CD14-positive monocyte (primary cell): ENCODE results near the gene GPR17. TPM values are rescaled to one million over a fixed set of nuclear protein-coding genes. Genes with fewer than 3 reads are reported as not detected.

Source experiments
- DNase-seq, 3 donors: peaks; one replicate each; pipeline ENCODE4 v3.0.0-alpha.2; 2011 to 2022
- H2AFZ ChIP-seq: 2 replicates; pipeline ENCODE4 v1.6.0; 2012; ENCODE audit warnings: mild to moderate bottlenecking, low read depth, low read length, inconsistent platforms; ENCODE audit not compliant: insufficient read depth, poor library complexity, severe bottlenecking
- H3K27ac ChIP-seq, 2 donors: 1 replicate in 1 of 2; 2 replicates in 1 of 2; pipeline ENCODE4 v1.5.1; 2012 to 2013; ENCODE audit warnings: low read length in 2 of 2, control low read depth in 1 of 2, inconsistent platforms in 1 of 2, low read depth in 1 of 2, mild to moderate bottlenecking in 1 of 2
- H3K27me3 ChIP-seq, 2 donors: one replicate each; pipeline versions ENCODE4 v1.6.0 to v1.6.1; 2011 to 2013; ENCODE audit warnings: low read length in 2 of 2; ENCODE audit not compliant: control insufficient read depth in 2 of 2, insufficient read depth in 2 of 2
- H3K36me3 ChIP-seq, 2 donors: replicated peaks in 1 of 2; 1 replicate in 1 of 2; 2 replicates in 1 of 2; pipeline versions ENCODE4 v1.5.1 to v1.6.1; 2012 to 2013; ENCODE audit warnings: low read length in 2 of 2, control low read depth in 1 of 2, inconsistent platforms in 1 of 2, mild to moderate bottlenecking in 1 of 2; ENCODE audit not compliant: insufficient read depth in 2 of 2, control insufficient read depth in 1 of 2
- H3K4me1 ChIP-seq, 2 donors: 1 replicate in 1 of 2; 2 replicates in 1 of 2; pipeline versions ENCODE4 v1.5.1 to v1.6.1; 2012 to 2013; ENCODE audit warnings: low read length in 2 of 2, control low read depth in 1 of 2, inconsistent platforms in 1 of 2, mild to moderate bottlenecking in 1 of 2, moderate library complexity in 1 of 2; ENCODE audit not compliant: insufficient read depth in 2 of 2, control insufficient read depth in 1 of 2
- H3K4me2 ChIP-seq: replicated peaks from 2 replicates; pipeline ENCODE3; 2012; ENCODE audit warnings: low read length, moderate library complexity, mild to moderate bottlenecking; ENCODE audit not compliant: poor library complexity, severe bottlenecking; ENCODE audit errors: extremely low read depth
- H3K4me3 ChIP-seq, 3 experiments: fragments of 200-600 bp in 1 of 3; sonication (generic) in 1 of 3; replicated peaks in 1 of 3; 1 replicate in 2 of 3; 2 replicates in 1 of 3; pipeline ENCODE4 v1.5.1; 2011 to 2013; ENCODE audit warnings: low read length in 3 of 3, mild to moderate bottlenecking in 3 of 3, control low read depth in 2 of 3, low read depth in 2 of 3, inconsistent platforms in 1 of 3, moderate library complexity in 1 of 3
- H3K79me2 ChIP-seq: 2 replicates; pipeline ENCODE4 v1.6.0; 2012; ENCODE audit warnings: mild to moderate bottlenecking, control low read depth, inconsistent platforms, low read length, moderate library complexity; ENCODE audit not compliant: insufficient read depth
- H3K9ac ChIP-seq: 2 replicates; pipeline ENCODE4 v1.6.0; 2017; ENCODE audit warnings: low read length, mild to moderate bottlenecking; ENCODE audit not compliant: insufficient read depth, poor library complexity, severe bottlenecking
- H3K9me3 ChIP-seq, 2 donors: replicated peaks in 1 of 2; 1 replicate in 1 of 2; 2 replicates in 1 of 2; pipeline versions ENCODE4 v1.5.1 to v1.6.1; 2012 to 2013; ENCODE audit warnings: low read length in 2 of 2, control low read depth in 1 of 2; ENCODE audit not compliant: control insufficient read depth in 1 of 2, insufficient read depth in 1 of 2
- H4K20me1 ChIP-seq: 2 replicates; pipeline ENCODE4 v1.6.0; 2012; ENCODE audit warnings: mild to moderate bottlenecking, low read length, control low read depth, moderate library complexity; ENCODE audit not compliant: insufficient read depth
- H3K27ac Mint-ChIP-seq, 7 donors: one replicate each; pipeline ENCODE4 v1.8.0; 2020; ENCODE audit warnings: mild to moderate bottlenecking in 7 of 7, mixed read lengths in 7 of 7, moderate library complexity in 6 of 7, inconsistent platforms in 2 of 7
- H3K27me3 Mint-ChIP-seq, 3 donors: one replicate each; pipeline ENCODE4 v1.8.0; 2021 to 2022; ENCODE audit warnings: low read depth in 3 of 3, mild to moderate bottlenecking in 3 of 3, mixed read lengths in 3 of 3, moderate library complexity in 3 of 3, inconsistent platforms in 1 of 3
- H3K36me3 Mint-ChIP-seq, 2 donors: one replicate each; pipeline ENCODE4 v1.8.0; 2020; ENCODE audit warnings: mixed read lengths in 2 of 2, inconsistent platforms in 1 of 2, mild to moderate bottlenecking in 1 of 2
- H3K4me1 Mint-ChIP-seq: one replicate; pipeline ENCODE4 v1.8.0; 2020; ENCODE audit warnings: mild to moderate bottlenecking, mixed read lengths
- H3K4me3 Mint-ChIP-seq, 2 donors: one replicate each; pipeline ENCODE4 v1.8.0; 2020; ENCODE audit warnings: mild to moderate bottlenecking in 2 of 2, mixed read lengths in 2 of 2, moderate library complexity in 1 of 2
- H3K9me3 Mint-ChIP-seq, 7 donors: one replicate each; pipeline ENCODE4 v1.8.0; 2020 to 2022; ENCODE audit warnings: mixed read lengths in 7 of 7, mild to moderate bottlenecking in 6 of 7, moderate library complexity in 6 of 7, inconsistent platforms in 2 of 7
- WGBS: methylation state at CpG from one replicate; pipeline ENCODE4 v1.1.5; 2013; ENCODE audit warnings: missing lambda C conversion rate; ENCODE audit not compliant: insufficient coverage; 5-methylcytosine and 5-hydroxymethylcytosine counted together
- intact Hi-C, 2 donors: fragments of 100-400 bp; cut with micrococcal nuclease; formaldehyde crosslinking; loops; one replicate each; pipeline versions ENCODE4 v1.15.0 to v1.15.1; 2023
- polyA plus RNA-seq, 3 donors: library from polyadenylated mRNA; depleted of rRNA in 1 of 3; unstranded in 2 of 3; stranded (reverse) in 1 of 3; fragments of 300-500 nt in 2 of 3; fragments of >200 nt in 1 of 3; fragmentation: Illumina TruSeq in 2 of 3; gene quantifications; 1 replicate in 2 of 3; 2 replicates in 1 of 3; pipeline ENCODE4 v1.2.3, GENCODE V29; 2012 to 2021
- TF ChIP-seq, protein P1 (sequence below): fragments of 200-600 bp; IDR thresholded peaks from one replicate; pipeline ENCODE4 v1.8.0; 2022; ENCODE audit warnings: antibody characterized with exemption, mild to moderate bottlenecking

GPR17 gene
- polyA plus RNA-seq, 3 donors = 0.07 TPM; not detected in 2

DNA sequence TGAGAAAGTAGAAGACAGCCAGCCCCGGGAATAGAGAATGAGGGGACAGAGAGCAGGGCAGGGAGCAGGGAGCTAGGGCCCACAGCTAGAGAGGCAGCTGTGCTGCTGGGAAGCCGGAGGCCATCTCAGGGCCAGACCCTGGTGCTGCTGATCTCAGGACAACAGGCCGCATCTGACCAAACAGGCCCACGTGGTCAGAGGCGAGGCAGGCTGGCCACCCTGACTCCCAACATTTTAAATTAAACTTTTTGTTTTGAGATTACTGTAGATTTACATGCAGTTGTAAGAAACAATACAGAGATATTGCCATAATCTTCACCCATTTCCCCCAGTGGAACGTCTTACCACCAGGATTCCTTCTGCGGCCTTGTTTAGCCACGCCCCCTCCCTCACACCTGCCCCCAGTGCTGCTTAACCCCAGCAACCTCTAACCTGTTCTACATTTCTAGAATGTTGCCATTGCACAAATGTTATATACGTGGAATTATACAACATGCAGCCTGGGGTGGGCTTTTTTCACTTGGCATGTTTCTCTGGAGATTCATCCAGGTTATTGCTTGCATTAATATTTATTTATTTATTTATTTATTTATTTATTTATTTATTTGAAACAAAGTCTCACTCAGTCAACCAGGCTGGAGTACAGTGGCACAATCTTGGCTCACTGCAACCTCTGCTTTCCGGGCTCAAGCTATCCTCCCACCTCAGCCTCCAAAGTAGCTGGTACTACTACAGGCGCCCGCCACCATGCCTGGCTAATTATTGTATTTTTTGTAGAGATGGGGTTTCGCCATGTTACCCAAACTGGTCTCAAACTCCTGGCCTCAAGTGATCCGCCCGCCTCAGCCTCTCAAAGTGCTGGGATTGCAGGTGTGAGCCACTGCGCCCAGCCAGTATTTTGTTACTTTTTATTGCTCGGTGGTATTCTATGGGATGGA, 48.6 kb upstream of the GPR17 start:
- Mint-ChIP-seq H3K4me1 (no peaks in the 10 kb centered on the region), H3K27ac (no peak overlapping the region)

GRCh38 chr2:127597984-127598380, 48.0 kb upstream of the GPR17 start:
- 63% methylated on average over 2 of the region's 4 CpGs for WGBS
- TF ChIP-seq, protein P1, sequence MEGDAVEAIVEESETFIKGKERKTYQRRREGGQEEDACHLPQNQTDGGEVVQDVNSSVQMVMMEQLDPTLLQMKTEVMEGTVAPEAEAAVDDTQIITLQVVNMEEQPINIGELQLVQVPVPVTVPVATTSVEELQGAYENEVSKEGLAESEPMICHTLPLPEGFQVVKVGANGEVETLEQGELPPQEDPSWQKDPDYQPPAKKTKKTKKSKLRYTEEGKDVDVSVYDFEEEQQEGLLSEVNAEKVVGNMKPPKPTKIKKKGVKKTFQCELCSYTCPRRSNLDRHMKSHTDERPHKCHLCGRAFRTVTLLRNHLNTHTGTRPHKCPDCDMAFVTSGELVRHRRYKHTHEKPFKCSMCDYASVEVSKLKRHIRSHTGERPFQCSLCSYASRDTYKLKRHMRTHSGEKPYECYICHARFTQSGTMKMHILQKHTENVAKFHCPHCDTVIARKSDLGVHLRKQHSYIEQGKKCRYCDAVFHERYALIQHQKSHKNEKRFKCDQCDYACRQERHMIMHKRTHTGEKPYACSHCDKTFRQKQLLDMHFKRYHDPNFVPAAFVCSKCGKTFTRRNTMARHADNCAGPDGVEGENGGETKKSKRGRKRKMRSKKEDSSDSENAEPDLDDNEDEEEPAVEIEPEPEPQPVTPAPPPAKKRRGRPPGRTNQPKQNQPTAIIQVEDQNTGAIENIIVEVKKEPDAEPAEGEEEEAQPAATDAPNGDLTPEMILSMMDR = no peak
- H3K27me3 Mint-ChIP-seq = no peaks in the 10 kb centered on the region
- Histone ChIP-seq H4K20me1 (no peaks in the 10 kb centered on the region), H3K27me3 (no peaks in the 10 kb centered on the region), H3K36me3 (no peaks in the 10 kb centered on the region), H3K79me2 (no peaks in the 10 kb centered on the region), H3K27ac (no peak overlapping the region), H3K4me2 (no peak overlapping the region), H3K4me1 (no peaks in the 10 kb centered on the region), H3K4me3 (no peak overlapping the region), H3K9ac (no peak overlapping the region), H2AFZ (no peak overlapping the region), H3K9me3 (peaks cover 2 to 7% of the 10 kb centered on the region in 2 donors)
- no peak overlapping the region for H3K4me3 Mint-ChIP-seq
- no peaks in the 10 kb centered on the region for H3K36me3 Mint-ChIP-seq
- H3K4me1 Mint-ChIP-seq = no peaks in the 10 kb centered on the region
- H3K9me3 Mint-ChIP-seq = peaks cover 0 to 8% (median 6%) of the 10 kb centered on the region in 7 donors
- intact Hi-C loops = no loop called here
- no peak for DNase-seq
- no peak overlapping the region for H3K27ac Mint-ChIP-seq

More for the DNA sequence above, 48.6 kb upstream of the GPR17 start:
- H3K79me2 ChIP-seq = no peaks in the 10 kb centered on the region
- H3K9me3 ChIP-seq = peaks cover 0 to 2% of the 10 kb centered on the region in 2 donors
- Mint-ChIP-seq H3K36me3 (no peaks in the 10 kb centered on the region), H3K27me3 (no peaks in the 10 kb centered on the region), H3K9me3 (peaks cover 0 to 5% (median 2%) of the 10 kb centered on the region in 7 donors), H3K4me3 (no peak overlapping the region)
- H3K9ac ChIP-seq = no peak overlapping the region
- TF ChIP-seq, protein P1 = no peak
- intact Hi-C loops = no loop called here
- no peak overlapping the region for H3K4me3 ChIP-seq
- no peaks in the 10 kb centered on the region for H3K4me1 ChIP-seq
- 94% methylated on average over 9 of the region's 17 CpGs for WGBS
- DNase-seq = no peak
- no peak overlapping the region for H2AFZ ChIP-seq
- H3K4me2 ChIP-seq = no peak overlapping the region
- no peaks in the 10 kb centered on the region for H3K27me3 ChIP-seq
- no peaks in the 10 kb centered on the region for H3K36me3 ChIP-seq
- H3K27ac ChIP-seq = no peak overlapping the region
- no peaks in the 10 kb centered on the region for H4K20me1 ChIP-seq
